T-helper 1 cell treated with Interleukin-12 subunit alpha and Interleukin-12 subunit beta and Interleukin-4 antibody, amounts not matched to agents 30 ng/mL and 1 ng/mL, for 36 hours (primary cell): ENCODE measurements around the gene SMCO3. TPM values are rescaled to one million over a fixed set of nuclear protein-coding genes. Genes with fewer than 3 reads are reported as not detected.

Experiments used
- intact Hi-C: fragments of 100-400 bp; cut with micrococcal nuclease; formaldehyde crosslinking; loops from one replicate; pipeline ENCODE4 v1.15.1; 2024
- total RNA-seq: library from RNA; stranded (reverse); gene quantifications from 2 replicates; pipeline ENCODE4 v1.2.3, GENCODE V29; 2022

SMCO3 gene
- not detected in 2 replicates for total RNA-seq

DNA sequence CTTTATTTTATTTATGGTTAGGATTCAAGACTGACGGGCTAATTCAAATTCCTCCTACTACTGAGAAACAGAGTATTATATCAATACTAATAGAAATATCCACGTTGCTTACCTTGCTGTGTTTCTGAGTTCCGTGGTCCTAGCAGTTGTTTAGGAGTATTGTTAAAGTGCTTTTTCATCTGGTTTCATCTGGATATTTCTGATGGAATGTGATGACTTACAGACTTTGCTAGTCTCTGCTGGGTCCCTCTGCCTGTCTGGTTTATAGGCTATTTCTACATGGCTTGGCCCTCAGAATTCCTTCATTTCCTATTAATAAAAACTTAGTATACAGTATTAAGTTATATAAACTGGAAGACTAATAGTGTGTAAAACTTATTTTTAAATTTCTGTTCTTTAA, at the start of gene SMCO3:
SMCO3 (minus strand) TSS at position 169 of the 400 bp plus-strand sequence. CDS start 7,502 bp downstream, outside the sequence.
- intact Hi-C loops = no loop called here

DNA sequence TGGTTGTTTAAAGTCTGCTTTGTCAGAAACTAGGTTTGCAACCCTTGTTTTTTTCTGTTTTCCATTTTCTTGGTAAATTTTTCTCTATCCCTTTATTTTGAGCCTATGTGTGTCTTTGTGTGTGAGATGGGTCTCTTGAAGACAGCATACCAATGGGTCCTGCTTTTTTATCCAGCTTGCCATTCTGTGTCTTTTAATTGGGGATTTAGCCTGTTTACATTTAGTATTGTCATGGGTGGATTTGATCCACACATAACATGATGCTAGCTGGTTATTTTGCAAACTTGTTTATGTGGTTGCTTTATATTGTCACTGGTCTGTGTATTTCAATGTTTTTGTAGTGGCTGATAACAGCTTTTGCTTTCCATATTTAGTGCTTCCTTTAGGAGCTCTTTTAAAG, 46.5 kb upstream of the SMCO3 start:
- intact Hi-C loops = no loop called here

DNA sequence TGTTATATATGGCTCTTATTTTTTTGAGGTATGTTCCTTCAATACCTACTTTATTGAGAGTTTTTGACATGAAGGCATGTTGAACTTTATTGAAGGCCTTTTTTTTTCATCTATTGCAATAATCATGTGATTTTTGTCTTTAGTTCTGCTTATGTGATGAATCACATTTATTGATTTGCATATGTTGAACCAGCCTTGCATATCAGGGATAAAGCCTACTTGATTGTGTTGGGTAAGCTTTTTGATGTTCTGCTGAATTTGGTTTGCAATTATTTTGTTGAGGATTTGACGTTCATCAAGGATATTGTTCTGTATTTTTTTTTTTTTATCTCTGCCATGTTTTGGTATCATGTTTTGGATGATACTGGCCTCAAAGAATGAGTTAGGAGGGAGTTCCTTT, 44.5 kb upstream of the SMCO3 start:
- intact Hi-C loops = no loop called here

DNA sequence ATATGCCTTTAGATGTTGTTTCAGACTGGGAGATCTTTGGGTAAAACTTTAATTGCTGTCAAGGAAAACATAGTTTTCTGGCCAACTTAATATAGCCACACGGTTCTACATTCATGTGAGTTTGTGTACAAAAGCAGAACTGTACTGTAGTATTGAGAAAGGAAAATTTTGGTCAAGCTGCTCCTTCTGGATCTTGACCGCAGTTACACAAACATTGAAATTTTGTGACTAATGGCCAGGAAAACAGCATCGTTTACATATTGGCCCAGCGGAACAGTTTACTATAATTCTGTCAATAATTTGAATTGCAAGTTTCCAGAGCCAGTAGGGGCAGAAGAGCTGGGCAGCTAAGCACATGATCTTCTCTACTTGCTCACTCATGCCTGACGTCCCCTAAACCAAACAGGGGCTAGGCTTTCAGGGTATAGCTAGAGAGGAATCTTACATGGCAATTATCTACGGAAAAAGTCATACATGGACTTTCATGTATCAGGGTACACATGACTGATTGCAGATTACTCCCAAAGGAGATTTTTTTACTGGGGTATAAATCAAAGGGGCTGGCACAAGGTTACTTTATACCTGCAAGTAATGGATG, 40.7 kb upstream of the SMCO3 start:
- intact Hi-C loops = no loop called here

DNA sequence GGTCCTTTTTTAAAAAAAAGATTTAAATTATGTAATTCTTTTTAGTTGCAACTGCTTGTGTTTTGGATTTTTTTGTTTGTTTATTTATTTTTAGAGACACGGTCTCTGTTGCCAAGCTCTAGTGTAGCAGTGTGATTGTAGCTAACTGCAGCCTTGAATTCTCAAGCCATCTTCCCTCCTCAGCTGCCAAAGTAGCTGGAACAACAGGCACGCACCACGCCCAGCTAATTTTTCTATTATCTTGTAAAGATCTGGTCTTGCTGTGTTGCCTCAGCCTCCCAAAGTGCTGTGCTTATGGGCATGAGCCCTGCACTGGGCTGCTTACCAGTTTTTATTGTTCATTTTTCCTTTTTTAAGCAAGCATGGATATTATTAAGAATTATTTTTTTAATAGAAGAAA, 40.0 kb upstream of the SMCO3 start:
- intact Hi-C loops = no loop called here

DNA sequence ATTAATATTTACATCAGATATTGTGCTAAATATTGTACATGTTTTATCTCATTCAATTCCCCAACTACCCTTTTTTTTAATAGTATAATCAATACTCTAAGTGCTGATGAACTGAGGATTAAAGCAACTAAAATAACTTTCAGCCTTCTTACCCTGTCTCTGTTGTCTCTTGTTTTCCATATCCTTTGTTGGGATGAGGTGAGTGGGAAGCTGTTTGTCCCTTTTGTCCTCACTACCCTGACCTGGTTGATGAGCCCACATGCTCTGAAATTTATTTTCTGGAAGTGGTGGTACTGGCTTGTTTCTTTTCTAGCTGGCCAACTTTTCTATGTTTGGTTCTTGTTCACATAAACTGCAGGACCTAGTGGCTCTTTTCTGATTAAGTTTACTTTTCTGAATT, 38.9 kb upstream of the SMCO3 start:
- intact Hi-C loops = no loop called here

DNA sequence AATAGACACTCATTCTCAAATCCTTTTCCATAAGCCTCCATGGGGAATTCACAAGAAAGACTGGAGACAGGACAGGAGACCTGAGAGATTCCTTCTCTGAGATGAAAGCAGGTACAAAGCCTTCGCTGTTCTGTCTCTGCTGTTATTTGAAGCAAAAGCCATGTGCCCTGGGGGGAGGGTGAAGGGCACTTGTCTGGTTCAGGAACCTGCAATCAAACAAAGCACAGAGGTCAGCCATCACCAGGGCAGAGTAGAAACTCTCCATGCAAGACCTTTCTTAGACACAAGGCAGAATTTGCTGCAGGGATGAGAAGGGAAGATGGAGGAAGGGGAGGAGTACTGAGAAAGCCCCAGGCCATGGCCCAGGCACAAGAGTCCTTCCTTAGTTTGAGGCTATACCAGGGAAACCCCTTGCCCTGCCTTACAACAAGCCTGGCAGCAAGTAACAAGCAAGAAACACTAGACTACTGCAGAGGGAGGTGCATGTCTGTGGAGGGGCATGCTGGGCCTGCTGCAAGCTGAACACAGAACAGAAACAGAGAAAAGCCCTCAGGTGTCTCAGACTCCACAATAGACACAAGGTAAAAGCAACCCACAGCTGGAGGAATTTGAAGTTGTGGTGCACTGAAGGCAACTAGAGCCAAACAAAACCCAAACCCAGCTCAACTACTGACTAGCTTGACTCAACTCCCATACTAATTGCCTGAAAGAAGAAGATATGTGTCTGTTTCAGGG, 37.1 kb upstream of the SMCO3 start:
- intact Hi-C loops = no loop called here

DNA sequence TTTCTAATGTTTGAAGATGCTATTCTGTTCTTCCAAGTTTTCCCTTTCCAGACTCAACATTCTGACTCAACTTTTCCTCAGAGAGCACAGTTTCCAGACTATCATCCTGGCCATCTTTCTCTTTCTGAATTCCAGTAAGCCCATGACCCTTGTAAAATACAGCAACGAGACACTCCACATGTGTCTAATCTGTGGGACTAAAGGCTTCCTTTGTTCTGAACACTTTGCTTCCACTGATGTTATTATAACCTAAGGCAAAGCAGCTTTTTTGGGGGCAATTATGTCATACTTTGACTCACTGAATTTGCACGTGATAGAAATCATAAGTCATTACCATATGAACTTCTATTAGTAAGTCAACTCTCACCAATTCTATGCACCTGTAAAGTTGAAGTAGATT, 35.7 kb upstream of the SMCO3 start:
- intact Hi-C loops = no loop called here

DNA sequence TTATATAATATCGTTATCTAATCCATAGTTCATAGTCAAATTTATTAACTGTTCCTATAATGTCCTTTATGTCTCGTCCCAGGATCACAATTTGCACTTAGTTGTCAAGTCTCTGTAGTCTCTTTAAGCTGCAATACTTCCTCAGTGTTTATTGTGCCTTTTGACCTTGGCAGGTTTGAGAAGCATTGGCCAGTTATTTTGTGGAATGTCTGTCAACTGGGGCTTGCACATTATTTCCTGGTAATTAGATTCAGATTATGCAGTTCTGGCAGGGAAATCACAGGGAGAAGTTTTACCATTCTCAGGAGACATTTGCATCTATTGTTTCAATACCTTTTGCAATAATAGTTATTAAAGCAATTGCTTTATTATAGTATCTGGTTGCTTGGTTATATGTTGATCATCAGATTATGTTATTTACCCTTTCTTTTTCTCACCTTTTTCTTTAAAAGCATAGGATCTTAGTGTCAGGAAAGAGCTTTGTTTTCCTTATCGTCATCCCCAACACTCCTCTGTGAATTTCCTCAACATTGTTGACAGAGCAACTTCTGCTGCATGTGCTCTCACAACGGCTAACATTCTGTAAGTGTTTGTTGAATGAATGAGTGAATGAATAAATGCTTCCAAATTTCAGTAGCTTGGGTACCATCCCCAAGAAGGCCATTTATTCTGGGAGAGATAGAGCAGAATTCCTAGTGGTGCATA, 33.0 kb upstream of the SMCO3 start:
- intact Hi-C loops = no loop called here

DNA sequence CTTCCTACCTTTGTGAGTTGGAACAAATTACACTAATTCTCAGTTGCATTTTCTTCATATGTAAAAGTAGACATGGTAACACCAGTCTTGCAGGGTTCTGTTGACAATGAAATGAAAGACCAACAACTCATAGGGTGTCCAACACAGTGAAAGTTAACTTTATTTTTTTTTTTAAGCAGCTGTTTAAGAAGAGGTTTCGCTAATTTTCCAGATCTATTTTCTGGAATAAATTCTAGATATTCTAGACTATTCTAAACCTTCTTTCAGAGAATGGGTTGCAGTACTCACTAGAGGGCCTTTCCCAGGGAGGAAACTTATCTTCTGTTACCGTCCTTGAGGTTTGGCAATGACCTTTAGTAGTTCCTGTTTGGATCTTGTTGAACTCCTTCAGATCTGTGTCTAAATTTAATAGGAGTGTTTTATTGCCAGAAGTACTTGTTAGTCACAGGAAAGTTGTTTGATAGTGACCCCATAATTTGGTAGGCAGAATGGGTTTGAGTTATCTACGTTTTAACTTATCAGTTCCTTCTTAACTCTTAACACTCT, 32.1 kb upstream of the SMCO3 start:
- intact Hi-C loops = no loop called here

DNA sequence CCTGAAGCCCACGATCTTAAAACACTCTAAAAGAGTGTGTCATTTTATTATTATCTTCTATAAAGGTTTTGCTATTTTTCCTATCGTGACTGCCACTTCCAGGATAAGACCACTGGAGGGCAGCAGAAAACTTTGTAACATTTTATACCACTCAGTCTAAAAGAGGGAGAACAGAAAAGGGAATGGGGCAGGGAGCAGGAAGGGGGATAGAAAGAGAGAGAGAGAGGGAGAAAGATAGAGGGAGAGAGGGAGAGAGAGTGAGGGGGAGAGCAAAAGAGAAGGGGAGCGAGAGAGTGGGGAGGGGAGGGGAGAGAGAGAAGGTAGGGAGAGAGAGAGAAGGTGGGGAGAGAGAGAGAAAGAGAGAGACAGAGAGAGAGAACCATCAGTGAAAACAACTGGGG, 31.4 kb upstream of the SMCO3 start:
- intact Hi-C loops = loop anchor here (1.0 to 2.0 kb wide), 9 partner anchors 43 to 424 kb away; partner anchors contain the start of genes ARHGDIB, C12orf60, RERG and WBP11

DNA sequence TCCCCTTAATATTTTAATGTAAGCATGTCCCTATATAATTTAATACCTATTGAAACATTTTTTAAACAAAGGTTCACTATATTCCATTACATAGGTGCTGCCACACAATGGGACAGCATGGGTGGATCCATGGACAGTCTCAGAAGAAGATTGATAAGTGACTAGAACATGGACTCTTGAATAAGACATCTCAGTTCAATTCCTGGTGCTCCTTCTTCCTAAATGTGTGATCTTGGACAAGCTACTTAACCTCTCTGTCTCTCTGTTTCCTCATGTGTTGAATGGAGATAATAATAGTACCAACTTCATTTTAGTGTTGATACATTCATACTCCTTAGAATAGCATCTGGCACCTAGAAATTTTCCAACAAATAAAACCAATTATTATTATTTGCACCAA, 30.4 kb upstream of the SMCO3 start:
- intact Hi-C loops = loop anchor here (2.0 kb wide), 2 partner anchors 42 to 70 kb away; partner anchors contain the start of genes C12orf60 and WBP11

DNA sequence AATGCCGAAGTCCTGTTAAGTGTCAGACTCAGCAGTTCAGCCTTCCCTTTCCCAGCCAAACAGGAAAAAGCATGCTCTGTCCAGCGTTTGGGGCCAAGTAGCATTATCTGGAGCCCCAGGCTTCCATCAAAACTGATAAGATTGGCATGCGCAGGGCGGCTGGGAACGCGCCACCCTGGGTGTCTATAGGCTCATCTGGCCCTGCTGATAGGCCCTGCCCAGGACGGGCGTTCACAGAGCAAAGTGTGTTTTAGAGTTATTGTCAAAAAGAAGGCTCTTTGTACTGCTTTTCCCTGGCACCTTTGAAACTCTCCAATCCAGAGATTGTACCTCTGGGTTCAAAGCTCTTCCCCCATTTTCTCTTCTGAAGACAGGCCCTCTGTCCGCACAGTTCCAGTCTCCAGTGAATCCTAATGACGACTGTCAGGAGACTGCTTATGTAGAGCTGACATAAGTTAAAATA, 29.5 kb upstream of the SMCO3 start, which contains the start of gene ART4:
ART4 (minus strand) TSS at position 102 of the 463 bp plus-strand sequence. CDS start 413 bp downstream, outside the sequence.
- intact Hi-C loops = no loop called here

DNA sequence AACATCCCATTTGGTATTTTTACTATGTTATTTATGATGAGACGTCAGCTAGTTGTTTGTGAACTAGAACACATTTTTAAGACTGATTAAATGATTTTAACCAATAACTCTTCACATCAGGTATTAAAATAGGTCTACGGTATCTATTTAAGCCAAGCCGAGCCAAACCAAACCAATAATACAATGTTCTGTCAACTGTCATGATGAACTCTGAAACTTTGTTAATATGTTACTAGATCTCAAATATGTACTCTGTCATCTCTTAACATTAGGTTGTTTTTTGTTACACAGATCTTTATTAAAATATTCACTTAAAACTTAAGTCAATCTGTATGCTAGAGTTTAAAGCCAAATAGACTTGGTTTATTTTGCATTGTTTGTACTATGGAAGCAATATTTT, 28.3 kb upstream of the SMCO3 start:
- intact Hi-C loops = no loop called here

DNA sequence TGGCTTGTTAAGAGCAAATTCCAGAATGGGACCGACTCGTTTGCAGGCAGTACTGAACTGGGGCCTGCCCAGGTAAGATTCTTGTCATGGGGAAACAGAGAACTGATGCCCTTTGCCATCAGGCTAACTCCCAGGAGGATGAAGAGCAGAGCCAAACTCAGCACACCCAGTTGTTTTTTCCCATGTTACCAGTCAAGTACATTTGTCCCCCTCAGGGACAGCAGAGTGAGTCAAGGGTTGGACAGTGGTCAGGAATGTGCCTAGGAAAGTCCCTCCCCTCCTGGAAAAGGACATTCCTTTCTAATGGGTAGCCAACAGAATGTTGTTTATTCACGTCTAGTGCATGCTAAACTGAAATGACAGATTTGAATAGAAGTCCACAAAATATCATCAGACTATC, 27.8 kb upstream of the SMCO3 start:
- intact Hi-C loops = no loop called here

DNA sequence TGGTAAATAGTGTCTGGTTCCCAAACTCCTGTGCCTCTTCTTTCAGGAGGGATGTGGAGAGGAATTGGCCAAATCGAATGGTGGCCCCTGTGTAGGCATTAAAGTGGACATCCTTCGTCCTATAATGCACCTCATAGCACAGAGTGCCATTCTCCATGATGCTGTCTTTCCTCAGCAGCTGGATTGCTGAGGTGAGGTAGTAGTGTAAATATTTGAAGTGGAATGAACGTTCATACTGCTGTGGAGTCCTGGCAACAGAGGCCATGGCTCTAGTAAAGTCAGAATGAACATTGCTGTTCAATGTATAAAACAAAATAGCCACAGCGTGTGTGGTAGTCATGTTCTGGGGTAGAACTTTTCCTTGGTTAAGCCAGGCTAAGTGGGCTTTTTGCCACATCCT, 26.6 kb upstream of the SMCO3 start:
- intact Hi-C loops = no loop called here

DNA sequence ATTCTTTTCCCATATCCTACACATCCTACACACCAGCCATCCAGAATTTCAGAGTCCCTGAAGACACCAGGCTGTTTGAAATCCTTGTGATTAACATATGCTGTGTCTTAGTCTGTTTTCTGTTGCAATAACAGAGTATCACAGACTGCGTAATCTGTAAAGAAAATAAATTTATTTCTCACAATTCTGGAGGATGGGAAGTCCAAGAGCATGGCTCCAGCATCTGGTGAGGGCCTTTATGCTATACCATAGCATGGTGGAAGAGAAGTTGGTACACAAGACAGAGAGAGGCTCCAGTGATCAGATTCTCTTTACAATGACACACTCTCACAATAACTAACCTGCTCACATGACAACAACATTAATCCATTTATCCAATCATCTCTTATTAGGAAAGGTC, 25.3 kb upstream of the SMCO3 start:
- intact Hi-C loops = no loop called here

DNA sequence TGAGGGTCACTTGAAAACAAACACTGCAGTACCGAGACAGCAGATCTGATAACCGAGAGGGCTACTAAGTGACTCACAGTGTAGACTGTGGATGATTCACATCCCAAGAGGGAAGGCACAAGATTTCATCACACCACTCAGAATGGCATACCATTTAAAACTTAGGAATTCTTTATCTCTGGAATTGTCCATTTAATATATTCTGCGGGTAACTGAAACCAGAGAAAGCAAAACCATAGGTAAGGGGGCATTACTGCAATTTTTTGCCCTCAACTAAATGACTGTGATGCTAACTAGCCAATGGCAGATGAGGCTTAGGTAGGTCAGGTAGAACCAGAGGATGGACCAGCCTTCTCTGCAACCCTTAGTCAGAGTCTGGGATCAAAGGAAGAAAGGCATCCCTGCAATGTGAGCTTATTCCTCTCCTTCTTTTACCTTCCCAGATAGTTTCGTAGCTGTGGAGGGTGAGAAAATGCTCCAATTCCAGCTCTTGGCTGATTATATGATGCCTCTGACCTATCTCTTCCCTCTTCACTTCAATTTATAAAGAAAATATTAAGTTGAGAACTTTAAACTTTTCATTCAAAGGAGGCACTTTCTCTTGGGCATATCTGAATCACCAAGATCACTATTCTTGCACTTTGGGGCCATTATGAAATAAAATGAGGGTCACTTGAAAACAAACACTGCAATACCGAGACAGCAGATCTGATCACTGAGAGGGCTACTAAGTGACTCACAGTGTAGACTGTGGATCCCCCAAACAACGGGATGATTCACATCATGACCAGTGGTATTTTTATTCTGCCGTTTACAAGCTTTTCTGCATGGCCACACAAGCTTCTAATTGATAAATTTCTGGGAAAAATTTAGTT, 22.6 kb upstream of the SMCO3 start:
- intact Hi-C loops = no loop called here

DNA sequence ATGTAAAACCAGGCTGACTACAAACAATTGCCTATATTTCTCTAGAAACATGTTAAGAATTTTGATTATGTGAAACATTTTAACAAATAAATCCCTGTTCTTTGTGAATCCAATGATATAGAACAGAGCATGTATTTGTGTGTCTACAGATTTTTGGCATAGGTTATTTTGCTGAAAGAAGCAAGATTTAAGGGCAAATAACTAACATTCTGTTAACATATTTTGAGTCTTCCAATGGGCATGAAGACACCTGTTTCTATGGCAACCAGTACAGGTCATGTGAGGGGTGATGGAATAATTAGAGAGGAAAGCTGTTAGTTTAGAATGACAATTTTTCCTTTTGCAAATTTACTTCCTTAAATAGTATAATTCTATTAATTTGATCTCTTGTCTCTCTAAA, 20.5 kb upstream of the SMCO3 start:
- intact Hi-C loops = no loop called here

DNA sequence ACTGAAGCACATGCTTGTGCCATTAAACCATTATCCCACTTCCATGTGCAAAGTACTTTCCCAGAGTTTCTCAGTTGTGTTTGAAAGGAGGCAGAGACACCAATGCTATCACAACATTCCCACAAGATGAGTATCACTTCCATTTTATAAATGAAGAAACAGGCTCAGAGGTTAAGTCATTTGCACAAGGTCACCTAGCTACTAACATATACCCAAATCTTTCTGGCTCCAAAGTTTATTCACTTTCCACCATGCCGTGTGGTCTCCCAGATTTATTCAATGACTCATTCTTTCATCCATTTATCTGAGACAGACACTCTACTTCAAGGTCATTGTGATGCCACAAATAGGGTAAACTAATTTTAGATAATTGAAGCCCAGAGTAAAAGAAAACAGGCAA, 20.0 kb upstream of the SMCO3 start:
- intact Hi-C loops = no loop called here

DNA sequence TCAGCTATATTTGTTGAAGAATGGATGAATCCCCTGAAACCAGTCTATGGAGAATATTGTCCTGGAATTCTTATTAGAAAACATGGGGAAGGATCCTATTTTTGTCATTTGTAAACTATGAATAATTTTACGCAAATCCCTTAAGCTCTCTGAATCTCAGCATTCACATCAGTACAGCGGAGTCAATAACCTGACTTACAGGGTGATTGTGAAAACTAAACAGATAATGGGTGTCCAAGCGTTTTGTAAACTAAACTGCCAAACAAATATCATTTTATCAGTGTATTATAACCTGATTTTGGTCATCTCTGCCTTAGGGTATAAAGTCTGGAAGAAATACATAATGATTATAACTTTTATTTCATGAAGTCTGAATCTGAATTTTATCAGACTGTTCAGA, 19.4 kb upstream of the SMCO3 start:
- intact Hi-C loops = no loop called here
